ENCODE data around the gene PNLIPRP2. TPM values are rescaled to one million over a fixed set of nuclear protein-coding genes. Genes with fewer than 3 reads are reported as not detected.

PNLIPRP2 gene
- total and polyA plus RNA-seq, 2 of the 8 experiments (the other 6 are each of a cell fraction or from before 2014, with no cell fraction given) = 0.11 TPM; not detected in 1

DNA sequence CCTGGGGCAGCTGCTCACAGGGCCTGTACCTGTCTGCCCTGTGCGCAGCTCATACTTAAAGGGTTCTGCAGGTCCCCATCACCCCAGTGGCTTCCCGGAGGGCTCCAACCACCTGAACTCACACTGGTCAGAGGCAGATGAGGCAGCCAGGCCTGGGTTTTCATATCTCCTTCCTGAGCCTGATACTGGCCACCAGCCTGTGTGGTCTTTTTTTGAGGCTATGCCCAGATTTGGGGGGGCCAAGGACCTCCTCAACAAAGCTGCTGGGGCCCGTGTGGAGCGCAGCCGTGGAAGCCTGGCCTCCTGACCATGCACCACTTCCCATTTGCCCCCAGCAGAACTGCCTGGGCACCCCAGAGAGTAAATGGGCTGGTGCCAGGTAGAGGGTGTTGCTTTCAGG lies 25.7 kb downstream of the PNLIPRP2 start:
- Histone ChIP-seq H3K23ac (ENCODE audit: insufficient read length) (no peak overlapping the region), H2BK5ac (ENCODE audit: low read depth, low read length) (no peak overlapping the region), H3K56ac (replicated peaks; ENCODE audit: insufficient read length, low read depth, low read length) (no peak overlapping the region), H3K14ac (ENCODE audit: insufficient read length) (no peak overlapping the region), H3K4me1 (replicated peaks in 1 of 4; ENCODE audit: control insufficient read depth in 3 of 4, insufficient read depth in 4 of 4, low read length in 3 of 4) (no peaks in the 10 kb centered on the region), H3K4me3 (ENCODE audit: extremely low read depth in 1 of 4, insufficient read depth in 2 of 4, low read depth in 3 of 4, low read length in 4 of 4) (no peak overlapping the region), H3K36me3 (ENCODE audit: control insufficient read depth in 2 of 4, insufficient read depth in 4 of 4, low read length in 3 of 4) (no peaks in the 10 kb centered on the region), H3K79me1 (ENCODE audit: low read depth, low read length) (no peaks in the 10 kb centered on the region), H4K5ac (ENCODE audit: insufficient read length, low read depth, low read length) (no peak overlapping the region), H2BK12ac (ENCODE audit: low read depth, low read length) (no peak overlapping the region), H3K9me3 (ENCODE audit: insufficient read depth in 2 of 2, low read depth in 1 of 2, low read length in 1 of 2) (no peaks in the 10 kb centered on the region), H2BK120ac (replicated peaks; ENCODE audit: low read depth, low read length) (no peak overlapping the region), H3K27ac (ENCODE audit: low read depth, low read length) (no peak overlapping the region), H3K18ac (ENCODE audit: extremely low read depth, low read length) (no peak overlapping the region), H4K8ac (ENCODE audit: extremely low read depth, insufficient read depth, low read length) (no peak overlapping the region), H2BK15ac (ENCODE audit: low read length) (no peak overlapping the region), H3K79me2 (ENCODE audit: control insufficient read depth in 1 of 2, insufficient read depth in 2 of 2, low read length in 2 of 2) (no peaks in the 10 kb centered on the region), H3K23me2 (ENCODE audit: low read depth, low read length) (no peaks in the 10 kb centered on the region), H4K20me1 (replicated peaks in 1 of 2; ENCODE audit: control insufficient read depth in 1 of 2, insufficient read depth in 2 of 2, low read length in 2 of 2) (no peaks in the 10 kb centered on the region), H2BK20ac (ENCODE audit: low read length) (no peak overlapping the region), H4K91ac (replicated peaks; ENCODE audit: insufficient read length, low read length) (no peak overlapping the region), H3K9ac (replicated peaks in 1 of 4; ENCODE audit: extremely low read depth in 1 of 4, low read depth in 3 of 4, low read length in 3 of 4) (no peak overlapping the region), H3K27me3 (replicated peaks in 1 of 4; ENCODE audit: control insufficient read depth in 3 of 4, extremely low read depth in 1 of 4, insufficient read depth in 3 of 4, low read length in 3 of 4) (no peaks in the 10 kb centered on the region), H3K4ac (replicated peaks; ENCODE audit: insufficient read length, low read depth, low read length) (no peak overlapping the region), H2AK5ac (ENCODE audit: low read depth, low read length) (no peak overlapping the region), H3K4me2 (ENCODE audit: insufficient read depth in 1 of 2, low read depth in 2 of 2, low read length in 2 of 2) (no peak overlapping the region), H2AFZ (ENCODE audit: low read length) (no peak overlapping the region)
- 88% methylated on average over 5 of the region's 5 CpGs; no CpG with 5 or more reads in 1 of the 2 experiments for WGBS, 2 experiments (ENCODE audit: extremely low coverage in 1 of 2, insufficient coverage in 1 of 2, insufficient read length in 1 of 2, insufficient replicate concordance in 2 of 2, low coverage in 1 of 2, low lambda C conversion rate in 2 of 2, missing lambda C conversion rate in 1 of 2)
- FAIRE-seq (no peak), DNase-seq (ENCODE audit: low read depth in 1 of 2, low spot score in 2 of 2) (no peak)
- CTCF ChIA-PET (ENCODE audit: partially characterized antibody) = interaction anchor here (0.7 to 7.6 kb wide), 6 partner anchors 11 to 521 kb away, joined by 3 to 66 read pairs (median 4); no protein-coding TSS in a partner anchor
- TF ChIP-seq GABPA (IDR thresholded peaks at IDR 0.05; ENCODE audit: borderline replicate concordance, insufficient read depth, low read length) = no peak
- no peak for TF ChIP-seq GTF2F1 (IDR thresholded peaks at IDR 0.05; ENCODE audit: borderline replicate concordance, low read depth, low read length)
- no peak for TF ChIP-seq RNF2 (IDR thresholded peaks at IDR 0.05; ENCODE audit: borderline replicate concordance, low read depth, low read length, missing control alignments, poor library complexity, severe bottlenecking)
- TF ChIP-seq CHD2 (IDR thresholded peaks at IDR 0.05; ENCODE audit: low read length) = no peak
- no peak for TF ChIP-seq TCF12 (IDR thresholded peaks at IDR 0.05; ENCODE audit: low read depth, low read length)
- TF ChIP-seq TAF7 (optimal IDR thresholded peaks at IDR 0.05; ENCODE audit: borderline replicate concordance, low read depth, low read length) = no peak
- TF ChIP-seq EGR1 (IDR thresholded peaks at IDR 0.05; ENCODE audit: borderline replicate concordance, low read depth, low read length) = no peak
- POLR2A ChIA-PET (ENCODE audit: partially characterized antibody) = no interaction called here
